Nephron (organoid): Measurements from ENCODE around the gene EVA1A.

Experiments used
- H3K27ac Mint-ChIP-seq, 3 experiments: 2 replicates each; pipeline ENCODE4 v1.8.0; 2020; ENCODE audit warnings: mixed read lengths in 3 of 3, mild to moderate bottlenecking in 2 of 3, moderate library complexity in 1 of 3
- H3K27me3 Mint-ChIP-seq: 2 replicates; pipeline ENCODE4 v1.8.0; 2021; ENCODE audit warnings: low read depth, mild to moderate bottlenecking, moderate library complexity, mixed read lengths
- H3K36me3 Mint-ChIP-seq: 2 replicates; pipeline ENCODE4 v1.8.0; 2020; ENCODE audit warnings: low read depth, mixed read lengths
- H3K4me1 Mint-ChIP-seq: 2 replicates; pipeline ENCODE4 v1.8.0; 2020; ENCODE audit warnings: mixed read lengths
- H3K4me3 Mint-ChIP-seq, 3 experiments: 2 replicates each; pipeline ENCODE4 v1.8.0; 2020; ENCODE audit warnings: mild to moderate bottlenecking in 3 of 3, mixed read lengths in 3 of 3, moderate library complexity in 2 of 3
- H3K9me3 Mint-ChIP-seq: 2 replicates; pipeline ENCODE4 v1.8.0; 2020; ENCODE audit warnings: mixed read lengths
- CTCF ChIP-seq, 3 experiments: fragments of 200-600 bp; sonication (generic); IDR thresholded peaks; one replicate each; pipeline ENCODE4 v1.5.0; 2021; ENCODE audit warnings: antibody characterized with exemption in 3 of 3; ENCODE audit not compliant: unreplicated experiment in 3 of 3

Gene EVA1A

GRCh38 chr2:75454241-75454620, 106.5 kb downstream of the EVA1A start:
- no peaks in the 10 kb centered on the region for H3K4me1 Mint-ChIP-seq
- H3K36me3 Mint-ChIP-seq = no peaks in the 10 kb centered on the region
- no peak overlapping the region for H3K4me3 Mint-ChIP-seq
- H3K27me3 Mint-ChIP-seq = no peaks in the 10 kb centered on the region
- H3K27ac Mint-ChIP-seq = no peak overlapping the region
- no peak for TF ChIP-seq CTCF (IDR thresholded peaks at IDR 0.05; ENCODE audit: unreplicated experiment in 3 of 3)
- H3K9me3 Mint-ChIP-seq = peaks cover 7% of the 10 kb centered on the region

GRCh38 chr2:75453384-75454240, 107.1 kb downstream of the EVA1A start:
- no peak overlapping the region for H3K4me3 Mint-ChIP-seq
- H3K4me1 Mint-ChIP-seq = no peaks in the 10 kb centered on the region
- H3K27me3 Mint-ChIP-seq = no peaks in the 10 kb centered on the region
- no peak for TF ChIP-seq CTCF (IDR thresholded peaks at IDR 0.05; ENCODE audit: unreplicated experiment in 3 of 3)
- H3K27ac Mint-ChIP-seq = no peak overlapping the region
- peaks cover 12% of the 10 kb centered on the region for H3K9me3 Mint-ChIP-seq
- H3K36me3 Mint-ChIP-seq = peaks cover 2% of the 10 kb centered on the region

DNA sequence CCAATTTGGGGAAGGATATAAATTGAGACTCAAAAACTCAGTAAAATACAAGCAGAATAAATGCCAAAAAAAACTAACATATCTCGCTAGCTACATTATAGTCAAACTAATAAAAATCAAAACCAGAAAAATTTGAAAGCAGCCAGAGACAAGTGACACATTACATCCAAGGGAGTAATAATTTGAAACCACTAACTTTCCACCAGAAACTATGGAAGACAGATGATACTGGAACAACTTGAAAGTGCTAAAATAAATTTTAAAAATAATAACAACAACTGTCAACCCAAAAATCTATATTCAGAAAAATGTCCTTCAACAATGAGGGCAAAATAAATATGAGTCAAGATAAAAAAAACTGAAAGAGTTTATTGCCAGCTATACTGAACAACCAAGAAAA, 110.7 kb downstream of the EVA1A start:
- Mint-ChIP-seq H3K4me3 (no peak overlapping the region), H3K36me3 (peaks cover 4% of the 10 kb centered on the region), H3K27me3 (no peaks in the 10 kb centered on the region), H3K9me3 (peaks cover 16% of the 10 kb centered on the region), H3K4me1 (no peaks in the 10 kb centered on the region), H3K27ac (no peak overlapping the region)
- no peak for TF ChIP-seq CTCF (IDR thresholded peaks at IDR 0.05; ENCODE audit: unreplicated experiment in 3 of 3)

DNA sequence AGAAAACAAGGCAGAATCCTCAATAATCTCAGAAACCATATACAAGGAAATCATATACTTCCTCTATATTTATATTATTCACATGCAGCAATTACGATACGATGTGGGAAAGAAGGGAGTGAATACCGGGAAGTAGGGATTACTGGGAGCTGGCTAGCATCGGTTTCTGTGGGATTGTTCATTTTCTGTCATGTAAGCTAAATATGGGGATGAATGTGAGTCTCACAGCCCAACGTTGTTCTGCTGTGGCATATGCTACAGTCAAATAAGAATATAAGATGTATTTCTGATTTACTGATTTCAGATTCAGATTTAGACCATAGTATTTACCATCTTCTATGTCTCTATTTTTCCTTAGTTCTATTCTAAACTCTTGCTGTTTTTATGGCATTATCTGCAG, 113.6 kb downstream of the EVA1A start:
- Mint-ChIP-seq H3K27me3 (no peaks in the 10 kb centered on the region), H3K27ac (no peak overlapping the region), H3K4me1 (no peaks in the 10 kb centered on the region), H3K4me3 (no peak overlapping the region), H3K9me3 (peaks cover 16% of the 10 kb centered on the region), H3K36me3 (peaks cover 4% of the 10 kb centered on the region)
- TF ChIP-seq CTCF (IDR thresholded peaks at IDR 0.05; ENCODE audit: unreplicated experiment in 3 of 3) = no peak
